ENCODE data around the gene AGMAT. TPM values are rescaled to one million over a fixed set of nuclear protein-coding genes. Genes with fewer than 3 reads are reported as not detected.

Gene AGMAT
- total and polyA plus RNA-seq, 9 of the 15 experiments (the other 6 are each of a cell fraction or from before 2014, with no cell fraction given), result not detected

- TF ChIP-seq PURB (CRISPR knock-in tag; IDR thresholded peaks at IDR 0.05; ENCODE audit: low read depth) (no peak), RUNX1 (IDR thresholded peaks at IDR 0.05; ENCODE audit: low read depth) (no peak), TBP (optimal IDR thresholded peaks at IDR 0.05; ENCODE audit: low read depth, low read length) (no peak), ARID3B (CRISPR knock-in tag; IDR thresholded peaks at IDR 0.05; ENCODE audit: borderline replicate concordance) (no peak), ATF7 (IDR thresholded peaks at IDR 0.05) (0 out of 2 replicates have a peak, but pooled peaks have one; percentile 44), ZNF584 (CRISPR knock-in tag; IDR thresholded peaks at IDR 0.05; ENCODE audit: low read depth) (no peak), TCF3 (CRISPR knock-in tag; IDR thresholded peaks at IDR 0.05) (no peak)
- TF ChIP-seq, protein P1, sequence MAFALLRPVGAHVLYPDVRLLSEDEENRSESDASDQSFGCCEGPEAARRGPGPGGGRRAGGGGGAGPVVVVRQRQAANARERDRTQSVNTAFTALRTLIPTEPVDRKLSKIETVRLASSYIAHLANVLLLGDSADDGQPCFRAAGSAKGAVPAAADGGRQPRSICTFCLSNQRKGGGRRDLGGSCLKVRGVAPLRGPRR (CRISPR knock-in tag; IDR thresholded peaks at IDR 0.05), result no peak
- TF ChIP-seq, protein P2, sequence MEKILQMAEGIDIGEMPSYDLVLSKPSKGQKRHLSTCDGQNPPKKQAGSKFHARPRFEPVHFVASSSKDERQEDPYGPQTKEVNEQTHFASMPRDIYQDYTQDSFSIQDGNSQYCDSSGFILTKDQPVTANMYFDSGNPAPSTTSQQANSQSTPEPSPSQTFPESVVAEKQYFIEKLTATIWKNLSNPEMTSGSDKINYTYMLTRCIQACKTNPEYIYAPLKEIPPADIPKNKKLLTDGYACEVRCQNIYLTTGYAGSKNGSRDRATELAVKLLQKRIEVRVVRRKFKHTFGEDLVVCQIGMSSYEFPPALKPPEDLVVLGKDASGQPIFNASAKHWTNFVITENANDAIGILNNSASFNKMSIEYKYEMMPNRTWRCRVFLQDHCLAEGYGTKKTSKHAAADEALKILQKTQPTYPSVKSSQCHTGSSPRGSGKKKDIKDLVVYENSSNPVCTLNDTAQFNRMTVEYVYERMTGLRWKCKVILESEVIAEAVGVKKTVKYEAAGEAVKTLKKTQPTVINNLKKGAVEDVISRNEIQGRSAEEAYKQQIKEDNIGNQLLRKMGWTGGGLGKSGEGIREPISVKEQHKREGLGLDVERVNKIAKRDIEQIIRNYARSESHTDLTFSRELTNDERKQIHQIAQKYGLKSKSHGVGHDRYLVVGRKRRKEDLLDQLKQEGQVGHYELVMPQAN (IDR thresholded peaks at IDR 0.05; ENCODE audit: borderline replicate concordance), result no peak
- TF ChIP-seq, protein P3, sequence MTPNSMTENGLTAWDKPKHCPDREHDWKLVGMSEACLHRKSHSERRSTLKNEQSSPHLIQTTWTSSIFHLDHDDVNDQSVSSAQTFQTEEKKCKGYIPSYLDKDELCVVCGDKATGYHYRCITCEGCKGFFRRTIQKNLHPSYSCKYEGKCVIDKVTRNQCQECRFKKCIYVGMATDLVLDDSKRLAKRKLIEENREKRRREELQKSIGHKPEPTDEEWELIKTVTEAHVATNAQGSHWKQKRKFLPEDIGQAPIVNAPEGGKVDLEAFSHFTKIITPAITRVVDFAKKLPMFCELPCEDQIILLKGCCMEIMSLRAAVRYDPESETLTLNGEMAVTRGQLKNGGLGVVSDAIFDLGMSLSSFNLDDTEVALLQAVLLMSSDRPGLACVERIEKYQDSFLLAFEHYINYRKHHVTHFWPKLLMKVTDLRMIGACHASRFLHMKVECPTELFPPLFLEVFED (CRISPR knock-in tag; conservative IDR thresholded peaks at IDR 0.05), result no peak
- TF ChIP-seq, protein P4, sequence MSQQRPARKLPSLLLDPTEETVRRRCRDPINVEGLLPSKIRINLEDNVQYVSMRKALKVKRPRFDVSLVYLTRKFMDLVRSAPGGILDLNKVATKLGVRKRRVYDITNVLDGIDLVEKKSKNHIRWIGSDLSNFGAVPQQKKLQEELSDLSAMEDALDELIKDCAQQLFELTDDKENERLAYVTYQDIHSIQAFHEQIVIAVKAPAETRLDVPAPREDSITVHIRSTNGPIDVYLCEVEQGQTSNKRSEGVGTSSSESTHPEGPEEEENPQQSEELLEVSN (IDR thresholded peaks at IDR 0.05; ENCODE audit: borderline replicate concordance in 1 of 2, extremely low read depth in 1 of 2, insufficient read depth in 1 of 2, insufficient read length in 1 of 2, low read depth in 1 of 2, low read length in 1 of 2, poor library complexity in 1 of 2, severe bottlenecking in 1 of 2), result no peak
- TF ChIP-seq, protein P5, sequence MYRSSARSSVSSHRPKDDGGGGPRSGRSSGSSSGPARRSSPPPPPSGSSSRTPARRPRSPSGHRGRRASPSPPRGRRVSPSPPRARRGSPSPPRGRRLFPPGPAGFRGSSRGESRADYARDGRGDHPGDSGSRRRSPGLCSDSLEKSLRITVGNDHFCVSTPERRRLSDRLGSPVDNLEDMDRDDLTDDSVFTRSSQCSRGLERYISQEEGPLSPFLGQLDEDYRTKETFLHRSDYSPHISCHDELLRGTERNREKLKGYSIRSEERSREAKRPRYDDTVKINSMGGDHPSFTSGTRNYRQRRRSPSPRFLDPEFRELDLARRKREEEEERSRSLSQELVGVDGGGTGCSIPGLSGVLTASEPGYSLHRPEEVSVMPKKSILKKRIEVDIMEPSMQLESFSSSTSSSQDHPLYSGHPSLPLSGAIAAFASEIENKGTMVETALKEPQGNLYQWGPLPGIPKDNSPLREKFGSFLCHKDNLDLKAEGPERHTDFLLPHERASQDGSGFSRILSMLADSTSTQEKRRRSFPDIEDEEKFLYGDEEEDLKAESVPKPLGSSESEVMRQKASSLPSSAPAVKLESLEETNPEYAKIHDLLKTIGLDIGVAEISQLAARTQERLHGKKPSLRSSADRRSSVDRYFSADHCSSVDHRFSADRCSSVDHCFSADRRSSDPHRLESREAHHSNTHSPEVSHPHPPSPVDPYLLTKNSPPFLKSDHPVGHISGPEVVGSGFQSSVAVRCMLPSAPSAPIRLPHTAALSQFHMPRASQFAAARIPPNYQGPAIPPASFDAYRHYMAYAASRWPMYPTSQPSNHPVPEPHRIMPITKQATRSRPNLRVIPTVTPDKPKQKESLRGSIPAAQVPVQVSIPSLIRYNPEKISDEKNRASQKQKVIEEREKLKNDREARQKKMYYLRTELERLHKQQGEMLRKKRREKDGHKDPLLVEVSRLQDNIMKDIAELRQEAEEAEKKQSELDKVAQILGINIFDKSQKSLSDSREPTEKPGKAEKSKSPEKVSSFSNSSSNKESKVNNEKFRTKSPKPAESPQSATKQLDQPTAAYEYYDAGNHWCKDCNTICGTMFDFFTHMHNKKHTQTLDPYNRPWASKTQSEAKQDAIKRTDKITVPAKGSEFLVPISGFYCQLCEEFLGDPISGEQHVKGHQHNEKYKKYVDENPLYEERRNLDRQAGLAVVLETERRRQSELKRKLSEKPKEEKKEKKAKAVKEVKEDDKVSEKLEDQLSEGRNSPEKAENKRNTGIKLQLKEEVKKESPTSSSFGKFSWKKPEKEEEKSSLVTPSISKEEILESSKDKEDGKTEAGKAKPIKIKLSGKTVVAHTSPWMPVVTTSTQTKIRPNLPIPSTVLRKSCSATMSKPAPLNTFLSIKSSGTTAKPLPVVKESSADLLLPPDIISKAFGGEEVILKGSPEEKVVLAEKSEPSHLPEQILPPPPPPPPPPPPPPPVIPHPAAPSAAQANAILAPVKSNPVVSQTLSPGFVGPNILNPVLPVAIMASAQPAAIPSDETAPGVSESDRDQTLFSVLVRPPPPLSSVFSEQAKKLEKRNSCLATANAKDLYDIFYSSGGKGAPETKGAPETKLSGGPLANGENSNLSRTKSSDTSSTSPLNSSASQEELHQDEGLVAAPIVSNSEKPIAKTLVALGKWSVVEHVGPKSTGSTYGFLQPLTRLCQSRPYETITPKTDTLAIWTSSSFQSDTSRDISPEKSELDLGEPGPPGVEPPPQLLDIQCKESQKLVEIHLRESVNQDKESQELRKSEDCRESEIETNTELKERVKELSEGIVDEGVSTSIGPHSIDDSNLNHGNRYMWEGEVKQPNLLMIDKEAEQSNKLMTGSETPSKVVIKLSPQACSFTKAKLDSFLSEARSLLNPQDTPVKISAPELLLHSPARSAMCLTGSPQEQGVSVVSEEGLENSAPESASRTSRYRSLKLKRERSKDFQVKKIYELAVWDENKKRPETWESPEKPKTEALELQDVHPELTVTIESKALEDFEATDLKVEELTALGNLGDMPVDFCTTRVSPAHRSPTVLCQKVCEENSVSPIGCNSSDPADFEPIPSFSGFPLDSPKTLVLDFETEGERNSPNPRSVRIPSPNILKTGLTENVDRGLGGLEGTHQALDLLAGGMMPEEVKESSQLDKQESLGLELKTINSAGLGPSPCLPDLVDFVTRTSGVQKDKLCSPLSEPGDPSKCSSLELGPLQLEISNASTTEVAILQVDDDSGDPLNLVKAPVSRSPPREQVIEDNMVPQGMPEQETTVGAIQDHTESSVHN (IDR thresholded peaks at IDR 0.05; ENCODE audit: borderline replicate concordance in 1 of 2, low read depth in 1 of 2), result no peak
Measured at GRCh38 chr1:15620155-15620545, 35.3 kb upstream of the AGMAT start (continued).

Data from K562 (cell line).